ENCODE data around the gene MPO.

DNA sequence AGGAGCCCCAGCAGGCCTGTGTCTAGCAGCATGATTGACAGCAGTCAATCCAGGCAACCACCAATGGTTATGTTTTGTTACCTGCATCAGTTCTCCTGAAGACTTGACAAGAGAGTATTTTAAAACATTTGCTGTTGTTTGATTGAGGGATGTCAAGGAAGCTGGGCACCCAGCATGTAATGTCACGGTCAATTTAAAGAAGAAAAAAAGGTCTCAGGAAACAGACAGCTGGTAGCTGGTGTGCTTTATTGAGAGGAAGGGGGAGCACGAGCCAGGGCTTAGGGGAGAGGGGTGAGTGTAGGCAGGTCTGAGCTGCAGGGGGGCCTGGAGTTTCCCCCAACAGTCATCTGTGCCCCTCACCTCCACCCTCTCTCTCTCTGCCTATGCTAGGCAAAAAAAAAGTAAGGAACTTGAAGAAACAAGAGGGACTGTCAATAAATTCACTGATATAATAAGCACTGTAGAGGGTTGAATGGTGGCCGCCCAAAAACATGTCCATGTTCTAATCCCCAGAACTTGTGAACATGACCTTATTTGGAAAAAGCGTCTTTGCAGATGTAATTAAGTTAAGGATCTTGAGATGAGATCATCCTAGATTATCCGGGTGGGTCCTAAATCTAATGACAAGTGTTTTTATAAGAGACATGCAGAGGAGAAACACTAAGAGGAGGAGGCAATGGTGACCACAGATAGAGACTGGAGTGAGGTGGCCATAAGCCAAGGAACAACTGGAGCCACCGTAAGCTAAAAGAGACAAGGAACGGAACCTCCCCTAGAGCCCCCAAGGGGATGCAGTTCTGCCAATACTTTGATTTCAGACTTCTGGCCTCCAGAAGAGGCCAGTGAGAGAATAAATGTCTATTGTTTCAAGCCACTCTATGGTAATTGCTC is 33.3 kb upstream of the MPO start:
- TF ChIP-seq PREB (CRISPR knock-in tag; IDR thresholded peaks at IDR 0.05; ENCODE audit: borderline replicate concordance) (no peak), ZNF138 (CRISPR knock-in tag; conservative IDR thresholded peaks at IDR 0.05) (no peak), IRF2 (CRISPR knock-in tag; IDR thresholded peaks at IDR 0.05; ENCODE audit: borderline replicate concordance, low read depth) (no peak), ZBTB21 (CRISPR knock-in tag; IDR thresholded peaks at IDR 0.05; ENCODE audit: borderline replicate concordance) (no peak), USF2 (CRISPR knock-in tag; IDR thresholded peaks at IDR 0.05) (no peak)
- TF ChIP-seq, protein P1, sequence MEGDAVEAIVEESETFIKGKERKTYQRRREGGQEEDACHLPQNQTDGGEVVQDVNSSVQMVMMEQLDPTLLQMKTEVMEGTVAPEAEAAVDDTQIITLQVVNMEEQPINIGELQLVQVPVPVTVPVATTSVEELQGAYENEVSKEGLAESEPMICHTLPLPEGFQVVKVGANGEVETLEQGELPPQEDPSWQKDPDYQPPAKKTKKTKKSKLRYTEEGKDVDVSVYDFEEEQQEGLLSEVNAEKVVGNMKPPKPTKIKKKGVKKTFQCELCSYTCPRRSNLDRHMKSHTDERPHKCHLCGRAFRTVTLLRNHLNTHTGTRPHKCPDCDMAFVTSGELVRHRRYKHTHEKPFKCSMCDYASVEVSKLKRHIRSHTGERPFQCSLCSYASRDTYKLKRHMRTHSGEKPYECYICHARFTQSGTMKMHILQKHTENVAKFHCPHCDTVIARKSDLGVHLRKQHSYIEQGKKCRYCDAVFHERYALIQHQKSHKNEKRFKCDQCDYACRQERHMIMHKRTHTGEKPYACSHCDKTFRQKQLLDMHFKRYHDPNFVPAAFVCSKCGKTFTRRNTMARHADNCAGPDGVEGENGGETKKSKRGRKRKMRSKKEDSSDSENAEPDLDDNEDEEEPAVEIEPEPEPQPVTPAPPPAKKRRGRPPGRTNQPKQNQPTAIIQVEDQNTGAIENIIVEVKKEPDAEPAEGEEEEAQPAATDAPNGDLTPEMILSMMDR (IDR thresholded peaks at IDR 0.05) = no peak
- TF ChIP-seq, protein P2, sequence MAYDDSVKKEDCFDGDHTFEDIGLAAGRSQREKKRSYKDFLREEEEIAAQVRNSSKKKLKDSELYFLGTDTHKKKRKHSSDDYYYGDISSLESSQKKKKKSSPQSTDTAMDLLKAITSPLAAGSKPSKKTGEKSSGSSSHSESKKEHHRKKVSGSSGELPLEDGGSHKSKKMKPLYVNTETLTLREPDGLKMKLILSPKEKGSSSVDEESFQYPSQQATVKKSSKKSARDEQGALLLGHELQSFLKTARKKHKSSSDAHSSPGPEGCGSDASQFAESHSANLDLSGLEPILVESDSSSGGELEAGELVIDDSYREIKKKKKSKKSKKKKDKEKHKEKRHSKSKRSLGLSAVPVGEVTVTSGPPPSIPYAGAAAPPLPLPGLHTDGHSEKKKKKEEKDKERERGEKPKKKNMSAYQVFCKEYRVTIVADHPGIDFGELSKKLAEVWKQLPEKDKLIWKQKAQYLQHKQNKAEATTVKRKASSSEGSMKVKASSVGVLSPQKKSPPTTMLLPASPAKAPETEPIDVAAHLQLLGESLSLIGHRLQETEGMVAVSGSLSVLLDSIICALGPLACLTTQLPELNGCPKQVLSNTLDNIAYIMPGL (CRISPR knock-in tag; IDR thresholded peaks at IDR 0.05) = no peak
- TF ChIP-seq, protein P3, sequence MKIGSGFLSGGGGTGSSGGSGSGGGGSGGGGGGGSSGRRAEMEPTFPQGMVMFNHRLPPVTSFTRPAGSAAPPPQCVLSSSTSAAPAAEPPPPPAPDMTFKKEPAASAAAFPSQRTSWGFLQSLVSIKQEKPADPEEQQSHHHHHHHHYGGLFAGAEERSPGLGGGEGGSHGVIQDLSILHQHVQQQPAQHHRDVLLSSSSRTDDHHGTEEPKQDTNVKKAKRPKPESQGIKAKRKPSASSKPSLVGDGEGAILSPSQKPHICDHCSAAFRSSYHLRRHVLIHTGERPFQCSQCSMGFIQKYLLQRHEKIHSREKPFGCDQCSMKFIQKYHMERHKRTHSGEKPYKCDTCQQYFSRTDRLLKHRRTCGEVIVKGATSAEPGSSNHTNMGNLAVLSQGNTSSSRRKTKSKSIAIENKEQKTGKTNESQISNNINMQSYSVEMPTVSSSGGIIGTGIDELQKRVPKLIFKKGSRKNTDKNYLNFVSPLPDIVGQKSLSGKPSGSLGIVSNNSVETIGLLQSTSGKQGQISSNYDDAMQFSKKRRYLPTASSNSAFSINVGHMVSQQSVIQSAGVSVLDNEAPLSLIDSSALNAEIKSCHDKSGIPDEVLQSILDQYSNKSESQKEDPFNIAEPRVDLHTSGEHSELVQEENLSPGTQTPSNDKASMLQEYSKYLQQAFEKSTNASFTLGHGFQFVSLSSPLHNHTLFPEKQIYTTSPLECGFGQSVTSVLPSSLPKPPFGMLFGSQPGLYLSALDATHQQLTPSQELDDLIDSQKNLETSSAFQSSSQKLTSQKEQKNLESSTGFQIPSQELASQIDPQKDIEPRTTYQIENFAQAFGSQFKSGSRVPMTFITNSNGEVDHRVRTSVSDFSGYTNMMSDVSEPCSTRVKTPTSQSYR (CRISPR knock-in tag; IDR thresholded peaks at IDR 0.05) = no peak
